ENCODE results near the gene OR5M11.

- TF ChIP-seq CTCF (conservative IDR thresholded peaks at IDR 0.05) (no peak), ZFX (IDR thresholded peaks at IDR 0.05) (no peak)
These were observed 9.9 kb downstream of the OR5M11 start for GRCh38 chr11:56533054-56533740.
